AG04449 (cell line): ENCODE results near the gene CCDC138.

Experiments
- CTCF ChIA-PET: fragments of 350-600 bp; formaldehyde crosslinking; extraction: SDS; loops from one replicate; lab custom pipeline; 2021; ENCODE audit warnings: antibody characterized with exemption; lab: Yijun Ruan, JAX
- POLR2A ChIA-PET: fragments of 400-600, 350-600 bp; formaldehyde crosslinking; extraction: SDS; loops from one replicate; lab custom pipeline; 2020; ENCODE audit warnings: antibody characterized with exemption, inconsistent platforms; lab: Yijun Ruan, JAX
- DNase-seq: peaks from one replicate; pipeline ENCODE4 v3.0.0-alpha.2; 2010; ENCODE audit warnings: low read depth, low spot score
- H3K4me3 ChIP-seq: 2 replicates; pipeline ENCODE4 v1.5.1; 2011; ENCODE audit warnings: low read depth, mild to moderate bottlenecking, control low read depth, low read length
- TF ChIP-seq, protein P1 (sequence below): IDR thresholded peaks from one replicate; pipeline ENCODE4 v1.5.1; 2011; ENCODE audit warnings: mild to moderate bottlenecking, moderate library complexity, low read length, control low read depth, inconsistent platforms; ENCODE audit not compliant: insufficient read depth; ENCODE audit errors: missing control alignments

CCDC138 gene

DNA sequence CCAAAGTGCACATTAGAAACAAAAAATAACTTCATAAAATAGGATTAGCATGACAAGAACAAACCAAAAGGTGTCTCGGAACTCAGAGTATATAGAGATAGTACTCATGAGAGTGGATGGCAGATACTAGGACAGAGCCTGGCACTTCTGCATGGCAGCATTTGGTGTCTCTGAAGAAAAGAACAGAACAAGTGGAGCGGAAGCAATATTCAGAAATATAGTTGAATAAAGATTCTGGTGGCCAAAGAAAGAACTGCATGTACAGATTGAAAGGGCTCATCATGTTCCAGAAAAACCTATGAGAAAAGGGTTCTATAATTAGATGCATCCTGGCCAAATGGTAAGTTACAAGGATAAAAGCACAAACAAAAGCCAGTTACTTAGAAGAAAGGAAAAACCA is 90.9 kb downstream of the CCDC138 start:
- H3K4me3 ChIP-seq = no peak overlapping the region
- TF ChIP-seq, protein P1, sequence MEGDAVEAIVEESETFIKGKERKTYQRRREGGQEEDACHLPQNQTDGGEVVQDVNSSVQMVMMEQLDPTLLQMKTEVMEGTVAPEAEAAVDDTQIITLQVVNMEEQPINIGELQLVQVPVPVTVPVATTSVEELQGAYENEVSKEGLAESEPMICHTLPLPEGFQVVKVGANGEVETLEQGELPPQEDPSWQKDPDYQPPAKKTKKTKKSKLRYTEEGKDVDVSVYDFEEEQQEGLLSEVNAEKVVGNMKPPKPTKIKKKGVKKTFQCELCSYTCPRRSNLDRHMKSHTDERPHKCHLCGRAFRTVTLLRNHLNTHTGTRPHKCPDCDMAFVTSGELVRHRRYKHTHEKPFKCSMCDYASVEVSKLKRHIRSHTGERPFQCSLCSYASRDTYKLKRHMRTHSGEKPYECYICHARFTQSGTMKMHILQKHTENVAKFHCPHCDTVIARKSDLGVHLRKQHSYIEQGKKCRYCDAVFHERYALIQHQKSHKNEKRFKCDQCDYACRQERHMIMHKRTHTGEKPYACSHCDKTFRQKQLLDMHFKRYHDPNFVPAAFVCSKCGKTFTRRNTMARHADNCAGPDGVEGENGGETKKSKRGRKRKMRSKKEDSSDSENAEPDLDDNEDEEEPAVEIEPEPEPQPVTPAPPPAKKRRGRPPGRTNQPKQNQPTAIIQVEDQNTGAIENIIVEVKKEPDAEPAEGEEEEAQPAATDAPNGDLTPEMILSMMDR = no peak
- ChIA-PET CTCF (no interaction called here), POLR2A (no interaction called here)
- no peak for DNase-seq

DNA sequence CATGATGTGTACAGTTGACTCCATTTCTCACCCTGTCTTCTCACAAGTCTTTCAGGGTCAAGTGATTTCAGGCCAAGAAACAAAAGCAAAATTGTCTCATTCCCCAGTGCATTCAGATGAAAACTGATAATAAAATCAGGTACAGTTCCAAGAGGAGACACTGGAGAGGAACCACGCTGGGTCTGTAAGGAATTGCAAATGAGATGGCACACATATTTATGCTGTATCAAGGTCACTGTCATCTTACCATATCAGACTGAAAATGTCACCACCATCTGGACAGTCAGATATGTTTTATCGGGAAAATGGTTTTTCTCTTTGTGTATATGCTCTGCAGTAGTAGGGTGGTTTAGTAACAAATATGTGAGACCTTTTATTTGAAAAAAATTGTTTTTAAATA is 91.7 kb downstream of the CCDC138 start:
- TF ChIP-seq, protein P1 = no peak
- no peak overlapping the region for H3K4me3 ChIP-seq
- DNase-seq = no peak
- ChIA-PET POLR2A (no interaction called here), CTCF (no interaction called here)

DNA sequence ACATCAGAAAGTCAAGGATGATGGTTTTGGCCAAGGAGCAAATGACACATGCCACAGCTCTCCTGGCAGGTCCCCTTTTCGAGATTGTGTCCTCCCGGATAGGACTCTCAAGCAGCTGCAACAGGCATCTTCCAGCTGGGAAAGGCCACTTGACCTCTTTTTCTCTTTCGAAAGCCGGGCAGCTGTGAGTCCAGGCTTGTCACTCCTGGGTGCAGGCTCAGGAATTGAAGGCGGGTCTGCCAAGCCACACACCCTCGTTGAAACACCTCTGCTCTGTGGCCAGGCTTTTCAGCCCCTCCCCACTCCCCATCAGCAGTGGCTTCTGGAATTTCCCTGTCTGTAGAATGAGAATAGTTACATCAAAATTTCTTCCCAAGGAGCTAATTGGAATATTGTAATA is 98.0 kb downstream of the CCDC138 start:
- TF ChIP-seq, protein P1 = no peak
- DNase-seq = no peak
- no peak overlapping the region for H3K4me3 ChIP-seq
- ChIA-PET CTCF (no interaction called here), POLR2A (no interaction called here)

DNA sequence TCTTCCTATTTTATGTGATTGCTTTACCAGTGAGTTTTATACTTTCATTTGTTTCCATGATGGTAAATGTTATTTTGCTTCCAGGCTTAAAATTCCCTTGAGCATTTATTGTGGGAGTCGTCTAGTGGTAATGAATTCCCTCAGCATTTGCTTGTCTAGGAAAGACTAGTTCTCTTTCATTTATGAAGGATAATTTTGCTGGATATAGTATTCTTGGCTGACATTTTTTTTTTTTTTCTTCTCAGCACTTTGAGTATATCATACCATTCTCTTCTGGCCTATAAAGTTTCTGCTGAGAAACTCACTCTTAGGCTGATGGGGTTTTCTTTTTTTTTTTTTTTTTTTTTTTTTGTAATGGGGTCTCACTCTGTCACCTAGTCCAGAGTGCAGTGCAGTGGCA is 103.3 kb downstream of the CCDC138 start:
- no peak for DNase-seq
- TF ChIP-seq, protein P1 = no peak
- no peak overlapping the region for H3K4me3 ChIP-seq
- CTCF ChIA-PET = no interaction called here
- POLR2A ChIA-PET = no interaction called here

DNA sequence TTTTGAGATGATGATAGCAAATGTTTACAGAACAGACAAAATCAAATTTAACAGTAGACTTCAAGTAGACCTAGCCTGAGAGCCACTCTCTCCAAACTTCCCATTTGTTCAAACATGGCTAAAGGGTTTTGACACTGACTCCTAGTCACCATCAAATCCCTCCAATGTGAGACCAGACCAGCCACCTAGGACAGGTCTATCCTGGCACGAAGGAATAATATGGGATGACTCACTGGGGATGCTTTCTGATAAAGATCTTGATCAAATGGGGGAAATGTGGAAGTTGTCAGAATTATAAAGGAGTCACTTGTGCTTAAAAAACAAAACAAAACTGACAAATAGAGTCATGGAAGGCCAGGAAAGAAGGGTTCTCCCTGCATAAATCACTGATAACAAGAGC is 106.7 kb downstream of the CCDC138 start:
- H3K4me3 ChIP-seq = no peak overlapping the region
- TF ChIP-seq, protein P1 = no peak
- DNase-seq = no peak
- ChIA-PET CTCF (no interaction called here), POLR2A (no interaction called here)

DNA sequence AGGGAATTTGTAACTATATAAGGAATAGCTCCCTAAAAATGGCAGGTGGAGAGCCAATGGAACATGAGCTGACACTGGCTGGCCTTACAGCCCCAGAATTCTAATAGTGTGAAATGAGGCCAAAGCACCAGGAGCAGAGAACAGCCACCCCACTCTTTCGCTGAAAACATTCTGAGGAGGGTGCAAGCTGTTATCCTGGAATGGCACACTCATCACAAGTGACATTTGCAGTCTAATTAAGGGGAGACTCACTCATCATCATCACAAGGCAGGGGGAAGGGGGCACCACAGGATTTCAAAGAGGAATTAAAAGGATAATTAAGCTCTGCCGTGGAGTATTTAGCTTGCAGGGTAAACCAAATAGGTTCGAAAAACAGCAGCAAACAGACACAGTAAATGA is 108.2 kb downstream of the CCDC138 start:
- TF ChIP-seq, protein P1 = no peak
- H3K4me3 ChIP-seq = no peak overlapping the region
- no peak for DNase-seq
- ChIA-PET CTCF (no interaction called here), POLR2A (no interaction called here)
